Cardiac muscle cell (in vitro differentiated cells and primary cell): Measurements from ENCODE around the gene PHOX2A. TPM values are rescaled to one million over a fixed set of nuclear protein-coding genes. Genes with fewer than 3 reads are reported as not detected.

Experiments
- DNase-seq, 2 donors: peaks; one replicate each; pipeline versions ENCODE4 v3.0.0 to v3.0.0-alpha.2; 2010 to 2017; ENCODE audit warnings: low read depth in 1 of 2, low spot score in 1 of 2
- H3K27ac ChIP-seq: fragments of 200-600 bp; sonication (generic); 2 replicates; pipeline ENCODE4 v1.5.1; 2016
- H3K27me3 ChIP-seq: fragments of 200-600 bp; sonication (generic); 2 replicates; pipeline ENCODE4 v1.6.0; 2016; ENCODE audit warnings: control low read depth
- H3K36me3 ChIP-seq: fragments of 200-600 bp; sonication (generic); 2 replicates; pipeline ENCODE4 v1.5.1; 2016; ENCODE audit warnings: control low read depth
- H3K4me1 ChIP-seq: fragments of 200-600 bp; sonication (generic); 2 replicates; pipeline ENCODE4 v1.8.1; 2017; ENCODE audit warnings: low read depth, mild to moderate bottlenecking, mixed run types
- H3K4me3 ChIP-seq: fragments of 200-600 bp; sonication (generic); 2 replicates; pipeline ENCODE4 v1.5.1; 2016; ENCODE audit warnings: mild to moderate bottlenecking
- H3K9me3 ChIP-seq: fragments of 200-600 bp; sonication (generic); 2 replicates; pipeline ENCODE4 v1.5.1; 2017; ENCODE audit warnings: low read depth, mild to moderate bottlenecking, control low read depth
- CTCF ChIP-seq: IDR thresholded peaks from 2 replicates; pipeline ENCODE4 v1.5.1; 2012; ENCODE audit warnings: low read depth, mild to moderate bottlenecking, low read length
- polyA plus RNA-seq: library from polyadenylated mRNA; unstranded; fragments of >200 nt; fragmentation: Nextera tagmentation; extraction: Ambion mirVana; gene quantifications from 2 replicates; pipeline ENCODE4 v1.2.1, GENCODE V29; 2016
- total RNA-seq: library from RNA; depleted of rRNA; stranded (reverse); fragments of >200 nt; gene quantifications from 2 replicates; pipeline ENCODE4 v1.2.3, GENCODE V29; 2016

PHOX2A gene
- total and polyA plus RNA-seq, 2 experiments from 2014 or later: 0.30 TPM; not detected in 1

GRCh38 chr11:72249961-72250360 lies 6.0 kb upstream of the PHOX2A start:
- Histone ChIP-seq H3K9me3 (no peaks in the 10 kb centered on the region), H3K36me3 (no peaks in the 10 kb centered on the region), H3K27me3 (peaks cover 39% of the 10 kb centered on the region), H3K4me3 (no peak overlapping the region), H3K4me1 (no peaks in the 10 kb centered on the region), H3K27ac (no peak overlapping the region)
- no peak for TF ChIP-seq CTCF
- no peak for DNase-seq

- no peak for DNase-seq
- H3K36me3 ChIP-seq: no peaks in the 10 kb centered on the region
- H3K9me3 ChIP-seq: no peaks in the 10 kb centered on the region
- TF ChIP-seq CTCF: no peak
- peaks cover 63% of the 10 kb centered on the region for H3K27me3 ChIP-seq
- no peak overlapping the region for H3K4me3 ChIP-seq
- H3K4me1 ChIP-seq: no peaks in the 10 kb centered on the region
- no peak overlapping the region for H3K27ac ChIP-seq
These were observed 3.6 kb upstream of the PHOX2A start for GRCh38 chr11:72247584-72247983.

GRCh38 chr11:72245263-72245816 lies 1.4 kb upstream of the PHOX2A start:
- no peak overlapping the region for H3K4me3 ChIP-seq
- TF ChIP-seq CTCF: no peak
- no peaks in the 10 kb centered on the region for H3K4me1 ChIP-seq
- peaks cover 86% of the 10 kb centered on the region for H3K27me3 ChIP-seq
- no peak for DNase-seq
- H3K27ac ChIP-seq: no peak overlapping the region
- H3K36me3 ChIP-seq: no peaks in the 10 kb centered on the region
- no peaks in the 10 kb centered on the region for H3K9me3 ChIP-seq

GRCh38 chr11:72244361-72245262 lies 636 bp upstream of the PHOX2A start:
- Histone ChIP-seq H3K9me3 (no peaks in the 10 kb centered on the region), H3K4me3 (peak overlapping the region; percentile 18), H3K36me3 (no peaks in the 10 kb centered on the region), H3K27ac (no peak overlapping the region), H3K4me1 (peaks cover 4% of the 10 kb centered on the region), H3K27me3 (peaks cover 89% of the 10 kb centered on the region)
- DNase-seq: no peak
- no peak for TF ChIP-seq CTCF

GRCh38 chr11:72243173-72244059 lies 560 bp downstream of the PHOX2A start:
- no peaks in the 10 kb centered on the region for H3K36me3 ChIP-seq
- H3K9me3 ChIP-seq: no peaks in the 10 kb centered on the region
- H3K4me1 ChIP-seq: peaks cover 7% of the 10 kb centered on the region
- no peak for DNase-seq
- peaks cover 91% of the 10 kb centered on the region for H3K27me3 ChIP-seq
- H3K27ac ChIP-seq: no peak overlapping the region
- peak overlapping the region; percentile 18 for H3K4me3 ChIP-seq
- TF ChIP-seq CTCF: no peak
